HK-2 (cell line): ENCODE measurements around the gene MKNK2.

Experiments
- DNase-seq: peaks from one replicate; pipeline ENCODE4 v3.0.0-alpha.2; 2018; ENCODE audit not compliant: unreplicated experiment

The MKNK2 gene

DNA sequence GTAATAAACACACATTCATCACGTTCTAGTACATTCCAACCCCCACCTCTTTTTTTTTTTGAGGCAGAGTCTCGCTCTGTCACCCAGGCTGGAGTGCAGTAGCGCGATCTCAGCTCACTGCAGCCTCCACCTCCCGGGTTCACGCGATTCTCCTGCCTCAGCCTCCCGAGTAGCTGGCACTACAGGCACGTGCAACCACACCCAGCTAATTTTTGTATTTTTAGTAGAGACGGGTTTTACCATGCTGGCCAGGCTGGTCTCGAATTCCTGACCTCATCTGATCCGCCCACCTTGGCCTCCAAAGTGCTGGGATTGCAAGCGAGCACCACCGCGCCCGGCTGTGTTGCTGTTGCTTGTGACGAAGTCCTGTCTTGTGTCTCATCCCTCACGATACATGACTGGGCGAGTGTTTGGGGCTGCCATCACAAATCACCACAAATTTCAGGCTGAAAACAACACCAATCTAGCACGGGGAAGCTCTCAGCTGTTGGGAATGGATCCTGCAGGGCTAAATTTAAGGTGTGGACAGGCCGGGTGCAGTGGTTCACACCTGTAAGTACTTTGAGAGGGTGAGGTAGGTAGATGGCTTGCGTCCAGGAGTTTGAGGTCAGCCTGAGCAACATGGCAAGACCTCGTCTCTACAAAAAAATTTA, 29.4 kb upstream of the MKNK2 start:
- no peak for DNase-seq

DNA sequence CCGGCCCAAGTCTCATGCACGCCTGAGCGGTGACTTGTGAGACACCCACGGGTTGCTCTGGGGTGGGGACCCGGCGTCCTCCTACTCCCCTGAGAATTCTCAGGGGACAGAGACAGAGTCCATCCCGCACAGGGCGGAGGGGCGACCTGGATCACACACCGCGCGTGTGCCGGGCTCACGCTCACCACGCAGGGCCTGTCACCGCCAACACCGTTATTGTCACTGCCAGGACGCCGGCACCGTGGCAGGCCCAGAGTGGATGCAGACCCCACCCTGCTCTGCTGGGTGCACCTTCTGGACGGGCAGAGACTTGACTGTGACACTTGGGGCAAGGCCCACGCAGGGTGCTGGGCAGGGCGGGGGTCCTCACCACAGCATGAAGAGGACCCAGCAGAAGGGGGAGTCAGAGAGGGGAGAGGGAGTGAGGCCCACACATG, 28.8 kb upstream of the MKNK2 start:
- DNase-seq: no peak

GRCh38 chr19:2079076-2079864, 28.2 kb upstream of the MKNK2 start:
- DNase-seq: no peak

GRCh38 chr19:2077833-2078619, 27.0 kb upstream of the MKNK2 start:
- DNase-seq: no peak

DNA sequence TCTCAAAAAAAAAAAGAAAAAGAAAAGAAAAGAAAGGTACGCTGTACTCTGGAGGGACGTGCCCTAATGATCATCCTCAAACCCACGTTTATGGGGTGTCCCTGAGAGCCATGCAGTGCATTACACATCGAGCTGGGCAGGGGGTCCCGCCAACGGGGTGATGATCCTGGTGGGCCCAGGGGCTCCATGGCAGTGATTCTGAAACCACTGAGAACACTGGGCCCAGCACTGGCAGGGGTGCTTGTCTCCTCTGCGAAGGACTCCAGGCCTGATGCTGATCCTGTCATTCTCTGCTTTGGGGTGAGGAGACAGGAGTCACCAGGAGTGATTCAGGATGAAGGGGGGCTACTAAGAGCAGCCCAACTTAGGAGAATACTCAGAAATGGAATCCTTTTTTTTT, 26.4 kb upstream of the MKNK2 start:
- no peak for DNase-seq

DNA sequence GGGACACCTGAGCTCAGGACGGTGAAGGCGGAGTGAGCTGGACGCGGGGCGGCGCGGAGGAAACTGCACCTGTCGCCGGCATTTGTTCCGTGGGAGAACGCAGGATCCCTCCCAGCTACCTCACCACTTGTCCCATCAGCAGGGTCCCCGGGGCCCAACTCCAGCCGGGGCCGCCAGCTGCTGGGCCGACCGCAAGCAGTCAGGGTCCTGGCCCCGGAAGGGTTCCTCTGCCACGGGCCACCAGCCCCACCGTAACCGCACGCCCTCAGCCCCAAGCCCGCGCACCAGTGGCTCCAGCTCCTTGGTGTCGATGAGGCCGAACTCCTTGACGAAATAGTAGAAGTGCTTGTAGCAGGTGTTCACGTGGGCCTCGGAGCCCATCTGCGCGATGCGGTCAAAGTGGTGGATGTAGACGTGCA, 25.5 kb upstream of the MKNK2 start:
- no peak for DNase-seq

DNA sequence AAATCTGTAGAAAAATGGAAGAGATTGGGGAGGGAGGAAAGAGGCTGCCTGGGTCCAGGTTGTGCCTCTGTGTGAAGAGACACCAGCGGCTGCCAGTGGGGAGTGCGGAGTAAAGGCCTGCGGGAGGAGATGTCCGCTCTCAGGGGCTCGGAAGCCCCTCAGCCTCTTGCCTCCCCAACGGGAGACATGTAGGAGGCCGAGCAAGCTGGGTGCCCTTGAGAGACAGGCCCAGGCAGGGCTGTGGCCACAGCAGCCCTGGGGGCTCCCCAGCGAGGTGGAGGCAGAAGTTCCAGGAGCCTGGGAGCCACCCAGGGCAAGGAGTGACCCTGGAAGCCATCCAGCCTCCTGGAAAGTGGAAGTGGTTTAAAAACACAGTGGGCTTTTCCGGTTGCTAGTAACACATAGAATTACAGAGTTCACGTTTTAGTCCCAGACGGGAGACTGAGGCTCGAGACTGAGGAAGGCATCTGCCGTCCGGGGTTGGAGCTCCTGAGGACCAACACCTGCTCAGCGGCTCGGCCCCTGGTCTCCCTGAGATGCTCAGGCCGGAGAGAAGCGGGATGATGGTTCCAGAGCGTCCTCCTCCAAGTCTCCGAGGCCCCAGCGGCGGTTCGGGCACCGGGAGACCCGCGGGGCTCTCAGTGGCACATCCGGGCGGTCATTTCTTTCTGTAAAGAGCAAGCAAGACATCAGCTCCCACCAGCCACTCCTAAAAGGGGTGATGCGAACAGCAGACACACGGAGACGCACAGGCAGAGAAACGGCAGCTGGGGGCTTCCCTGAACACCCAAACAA, 21.9 kb upstream of the MKNK2 start:
- DNase-seq: no peak

GRCh38 chr19:2070986-2071673, 20.1 kb upstream of the MKNK2 start:
- no peak for DNase-seq

GRCh38 chr19:2070436-2070827, 19.4 kb upstream of the MKNK2 start:
- DNase-seq: no peak

- DNase-seq: no peak
Measured at GRCh38 chr19:2064788-2065524, 13.9 kb upstream of the MKNK2 start.

DNA sequence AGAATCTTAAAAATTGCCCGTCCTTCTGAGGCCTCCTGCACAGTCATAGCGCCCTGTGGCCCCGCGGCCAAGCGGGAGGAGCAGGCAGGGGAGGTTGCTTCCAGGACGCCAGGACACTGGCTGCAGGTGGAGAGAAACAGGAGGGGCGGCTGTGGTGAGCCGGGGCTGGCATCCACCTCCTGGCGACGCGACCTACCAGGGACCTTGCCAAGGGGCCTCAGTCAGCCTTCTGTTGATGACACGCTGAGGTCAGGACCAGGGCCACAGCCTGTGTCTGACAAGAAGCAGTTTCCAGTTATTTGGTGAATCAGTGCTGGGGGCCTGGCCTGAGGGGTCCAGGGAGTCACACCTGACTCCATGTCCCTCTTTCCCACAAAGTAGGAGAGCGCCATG, 13.3 kb upstream of the MKNK2 start:
- no peak for DNase-seq

- no peak for DNase-seq
Measured at GRCh38 chr19:2063824-2064223, 12.8 kb upstream of the MKNK2 start.

DNA sequence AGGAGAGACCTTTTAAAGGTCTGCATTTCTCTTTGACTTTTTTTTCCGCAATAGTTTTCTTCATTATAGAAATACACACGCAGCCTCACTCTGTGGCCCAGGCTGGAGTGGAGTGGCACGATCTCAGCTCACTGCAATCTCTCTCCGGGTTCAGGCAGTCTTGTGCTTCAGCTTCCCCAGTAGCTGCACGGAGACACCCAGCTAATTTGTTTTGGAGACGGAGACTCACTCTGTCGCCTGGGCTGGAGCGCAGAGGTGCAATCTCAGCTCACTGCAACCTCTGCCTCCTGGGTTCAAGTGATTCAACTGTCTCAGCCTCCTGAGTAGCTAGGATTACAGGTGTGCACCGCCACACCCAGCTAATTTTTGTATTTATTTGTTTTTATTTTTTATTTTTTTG, 11.7 kb upstream of the MKNK2 start:
- no peak for DNase-seq

GRCh38 chr19:2062389-2062729, 11.3 kb upstream of the MKNK2 start:
- no peak for DNase-seq

DNA sequence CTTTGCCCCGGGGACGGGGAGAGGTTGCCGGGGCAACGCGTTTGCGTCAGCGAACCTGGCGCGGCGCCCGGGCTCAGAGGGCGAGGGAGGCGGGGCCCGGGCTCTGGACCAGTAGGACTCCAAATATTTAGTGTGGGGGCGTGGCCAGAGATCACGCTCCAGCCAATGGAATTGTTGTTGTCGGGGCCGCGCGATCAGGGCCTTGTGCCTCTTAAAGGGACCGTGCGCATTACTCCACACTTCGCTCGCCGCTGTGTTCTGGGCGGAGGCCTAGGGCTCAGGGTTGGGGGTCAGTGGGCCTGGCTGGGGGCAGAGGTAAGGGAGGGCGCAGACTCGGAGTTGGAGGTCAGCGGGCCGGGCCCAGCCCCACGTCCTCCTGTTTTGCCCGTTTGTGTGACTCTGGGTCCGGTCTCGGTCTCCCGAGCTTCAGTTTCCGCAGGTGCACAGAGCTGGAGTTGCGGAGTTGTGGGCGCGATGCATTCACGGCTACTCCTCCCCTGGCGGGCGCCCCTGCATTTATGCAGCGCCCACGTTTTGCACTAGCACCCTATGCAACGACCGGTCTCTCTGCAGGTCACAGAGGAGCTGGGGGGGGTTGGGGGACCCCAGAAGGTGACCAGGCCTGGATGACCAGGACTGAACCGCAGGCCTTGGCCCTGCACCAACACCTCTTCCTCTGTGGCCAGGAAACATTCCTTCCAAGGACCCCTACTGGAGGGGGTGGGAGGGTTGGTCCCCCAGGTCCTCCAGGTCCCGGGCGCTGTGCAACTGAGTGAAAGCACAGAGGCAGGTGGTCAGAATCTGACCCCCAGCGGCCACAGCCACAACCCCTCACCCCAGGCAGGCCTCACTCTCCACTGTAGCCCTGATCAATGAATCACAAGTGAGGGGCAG, 10.7 kb upstream of the MKNK2 start:
- peak; percentile 98 for DNase-seq

DNA sequence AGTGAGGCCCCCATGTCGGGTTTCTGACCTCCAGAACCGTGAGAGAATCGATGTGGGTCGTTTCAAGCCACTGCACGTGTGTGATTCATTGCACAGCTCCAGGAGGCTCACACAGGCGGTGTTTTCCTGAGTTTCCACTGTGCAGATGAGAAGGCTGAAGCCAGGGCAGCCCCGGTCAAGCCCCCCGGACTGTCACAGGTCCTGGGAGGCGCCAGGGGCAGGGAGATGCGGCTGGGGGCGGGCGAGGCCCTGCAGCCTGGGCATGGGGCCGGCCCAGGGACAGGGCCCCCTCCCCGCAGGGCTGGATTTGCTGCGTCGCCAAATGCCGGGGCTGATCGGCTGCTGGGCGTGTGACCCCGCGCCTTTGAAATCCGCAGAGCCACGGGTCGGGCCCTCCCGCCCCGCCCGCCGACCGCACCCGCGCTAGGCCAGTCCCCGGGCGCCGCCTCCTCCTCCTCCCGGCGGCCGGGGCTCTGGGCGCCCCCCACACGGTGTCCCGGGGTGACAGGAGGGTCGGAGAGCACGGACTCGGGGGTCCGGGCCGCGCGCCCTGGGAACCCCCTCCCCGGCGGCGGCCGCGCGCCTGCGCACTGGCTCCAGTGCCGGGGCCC, 9.9 kb upstream of the MKNK2 start:
- DNase-seq: peak; percentile 84

GRCh38 chr19:2059422-2060201, 8.6 kb upstream of the MKNK2 start:
- DNase-seq: peak; percentile 91
